Measurements from ENCODE around the gene BMI1. TPM values are rescaled to one million over a fixed set of nuclear protein-coding genes. Genes with fewer than 3 reads are reported as not detected.

BMI1 gene
- total RNA-seq, 1 experiment from 2014 or later, result 121 TPM

- peaks cover 2% of the 10 kb centered on the region; the same call in 1 of the 2 replicates for H3K36me3 ChIP-seq (ENCODE audit: control insufficient read depth, insufficient read depth, low read length)
- Mint-ChIP-seq H3K4me1 (ENCODE audit: low read depth, unreplicated experiment) (no peaks in the 10 kb centered on the region), H3K27ac (ENCODE audit: unreplicated experiment) (no peak overlapping the region), H3K4me3 (ENCODE audit: unreplicated experiment) (no peak overlapping the region), H3K27me3 (ENCODE audit: insufficient read depth, unreplicated experiment) (no peaks in the 10 kb centered on the region), H3K9me3 (ENCODE audit: unreplicated experiment) (no peaks in the 10 kb centered on the region), H3K36me3 (ENCODE audit: insufficient read depth, unreplicated experiment) (peaks cover 45% of the 10 kb centered on the region)
- ChIA-PET POLR2A (interaction anchor here (0.6 kb wide), 1 partner anchor 297 kb away, joined by 4 read pairs; no protein-coding TSS in a partner anchor), CTCF (no interaction called here)
- H3K27me3 ChIP-seq (replicated peaks; ENCODE audit: control insufficient read depth, insufficient read depth, low read length), result no peaks in the 10 kb centered on the region
- no peak overlapping the region for H3K4me3 ChIP-seq (ENCODE audit: low read depth, low read length)
- no peak for DNase-seq
- intact Hi-C loops (cut with micrococcal nuclease; ENCODE audit: unreplicated experiment), result no loop called here
- TF ChIP-seq, protein P1, sequence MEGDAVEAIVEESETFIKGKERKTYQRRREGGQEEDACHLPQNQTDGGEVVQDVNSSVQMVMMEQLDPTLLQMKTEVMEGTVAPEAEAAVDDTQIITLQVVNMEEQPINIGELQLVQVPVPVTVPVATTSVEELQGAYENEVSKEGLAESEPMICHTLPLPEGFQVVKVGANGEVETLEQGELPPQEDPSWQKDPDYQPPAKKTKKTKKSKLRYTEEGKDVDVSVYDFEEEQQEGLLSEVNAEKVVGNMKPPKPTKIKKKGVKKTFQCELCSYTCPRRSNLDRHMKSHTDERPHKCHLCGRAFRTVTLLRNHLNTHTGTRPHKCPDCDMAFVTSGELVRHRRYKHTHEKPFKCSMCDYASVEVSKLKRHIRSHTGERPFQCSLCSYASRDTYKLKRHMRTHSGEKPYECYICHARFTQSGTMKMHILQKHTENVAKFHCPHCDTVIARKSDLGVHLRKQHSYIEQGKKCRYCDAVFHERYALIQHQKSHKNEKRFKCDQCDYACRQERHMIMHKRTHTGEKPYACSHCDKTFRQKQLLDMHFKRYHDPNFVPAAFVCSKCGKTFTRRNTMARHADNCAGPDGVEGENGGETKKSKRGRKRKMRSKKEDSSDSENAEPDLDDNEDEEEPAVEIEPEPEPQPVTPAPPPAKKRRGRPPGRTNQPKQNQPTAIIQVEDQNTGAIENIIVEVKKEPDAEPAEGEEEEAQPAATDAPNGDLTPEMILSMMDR (IDR thresholded peaks at IDR 0.05; ENCODE audit: insufficient read depth in 1 of 2, low read depth in 1 of 2, low read length in 1 of 2, severe bottlenecking in 1 of 2, unreplicated experiment in 1 of 2), result no peak
- BruUV-seq (replicated peaks), result no TSS peak
- H3K4me1 ChIP-seq, result no peaks in the 10 kb centered on the region
- no peaks in the 10 kb centered on the region for H3K9me3 ChIP-seq
Observed at GRCh38 chr10:22332116-22332692, 11.3 kb downstream of the BMI1 start.

GRCh38 chr10:22333167-22333974, 12.5 kb downstream of the BMI1 start:
- Histone ChIP-seq H3K4me1 (no peaks in the 10 kb centered on the region), H3K4me3 (ENCODE audit: low read depth, low read length) (no peak overlapping the region), H3K9me3 (no peaks in the 10 kb centered on the region), H3K36me3 (ENCODE audit: control insufficient read depth, insufficient read depth, low read length) (peaks cover 2% of the 10 kb centered on the region; the same call in 1 of the 2 replicates), H3K27me3 (replicated peaks; ENCODE audit: control insufficient read depth, insufficient read depth, low read length) (no peaks in the 10 kb centered on the region)
- no peaks in the 10 kb centered on the region for H3K4me1 Mint-ChIP-seq (ENCODE audit: low read depth, unreplicated experiment)
- POLR2A ChIA-PET, result no interaction called here
- peaks cover 2% of the 10 kb centered on the region for H3K27me3 Mint-ChIP-seq (ENCODE audit: insufficient read depth, unreplicated experiment)
- intact Hi-C loops (cut with micrococcal nuclease; ENCODE audit: unreplicated experiment), result no loop called here
- no peaks in the 10 kb centered on the region for H3K9me3 Mint-ChIP-seq (ENCODE audit: unreplicated experiment)
- no peak for DNase-seq
- TF ChIP-seq, protein P1 (IDR thresholded peaks at IDR 0.05; ENCODE audit: insufficient read depth in 1 of 2, low read depth in 1 of 2, low read length in 1 of 2, severe bottlenecking in 1 of 2, unreplicated experiment in 1 of 2), result no peak
- peaks cover 43% of the 10 kb centered on the region for H3K36me3 Mint-ChIP-seq (ENCODE audit: insufficient read depth, unreplicated experiment)
- peak overlapping the region; percentile 7 for H3K27ac Mint-ChIP-seq (ENCODE audit: unreplicated experiment)
- no TSS peak for BruUV-seq (replicated peaks)
- CTCF ChIA-PET, result no interaction called here
- H3K4me3 Mint-ChIP-seq (ENCODE audit: unreplicated experiment), result no peak overlapping the region

- peaks cover 43% of the 10 kb centered on the region for H3K36me3 Mint-ChIP-seq (ENCODE audit: insufficient read depth, unreplicated experiment)
- Histone ChIP-seq H3K27me3 (replicated peaks; ENCODE audit: control insufficient read depth, insufficient read depth, low read length) (no peaks in the 10 kb centered on the region), H3K4me1 (no peaks in the 10 kb centered on the region), H3K36me3 (ENCODE audit: control insufficient read depth, insufficient read depth, low read length) (peaks cover 2% of the 10 kb centered on the region; the same call in 1 of the 2 replicates), H3K4me3 (ENCODE audit: low read depth, low read length) (no peak overlapping the region), H3K9me3 (no peaks in the 10 kb centered on the region)
- DNase-seq, result no peak
- H3K27me3 Mint-ChIP-seq (ENCODE audit: insufficient read depth, unreplicated experiment), result peaks cover 2% of the 10 kb centered on the region
- H3K4me3 Mint-ChIP-seq (ENCODE audit: unreplicated experiment), result no peak overlapping the region
- peak overlapping the region; percentile 7 for H3K27ac Mint-ChIP-seq (ENCODE audit: unreplicated experiment)
- no TSS peak for BruUV-seq (replicated peaks)
- intact Hi-C loops (cut with micrococcal nuclease; ENCODE audit: unreplicated experiment), result no loop called here
- POLR2A ChIA-PET, result no interaction called here
- CTCF ChIA-PET, result no interaction called here
- TF ChIP-seq, protein P1 (IDR thresholded peaks at IDR 0.05; ENCODE audit: insufficient read depth in 1 of 2, low read depth in 1 of 2, low read length in 1 of 2, severe bottlenecking in 1 of 2, unreplicated experiment in 1 of 2), result no peak
- no peaks in the 10 kb centered on the region for H3K4me1 Mint-ChIP-seq (ENCODE audit: low read depth, unreplicated experiment)
- H3K9me3 Mint-ChIP-seq (ENCODE audit: unreplicated experiment), result no peaks in the 10 kb centered on the region
Observed at GRCh38 chr10:22333975-22334282, 13.0 kb downstream of the BMI1 start.

Measured in Caco-2 (cell line).